SU-DHL-6 (cell line): ENCODE results near the gene CLK2.

Experiments
- CTCF ChIP-seq: fragments of 200-600 bp; sonication (generic); IDR thresholded peaks from one replicate; pipeline ENCODE4 v1.5.1; 2017; ENCODE audit warnings: antibody characterized with exemption, mild to moderate bottlenecking, low read length, moderate library complexity; ENCODE audit not compliant: insufficient read depth, poor library complexity, severe bottlenecking
- EZH2phosphoT487 ChIP-seq: fragments of 200-600 bp; sonication (generic), shearing (Covaris generic); conservative IDR thresholded peaks from 2 replicates; pipeline ENCODE4 v1.6.1; 2018; ENCODE audit warnings: mild to moderate bottlenecking, antibody characterized with exemption, low read length, moderate library complexity, mixed read lengths

GRCh38 chr1:155294520-155295182 lies 21.3 kb upstream of the CLK2 start:
- no peak for TF ChIP-seq CTCF
- TF ChIP-seq EZH2phosphoT487 = no peak
